PFSK-1 (cell line): ENCODE data around the gene ULBP3.

Source experiments
- POLR2AphosphoS5 ChIP-seq: IDR thresholded peaks from 2 replicates; pipeline ENCODE4 v1.6.1; 2012; ENCODE audit warnings: low read depth, mild to moderate bottlenecking, control low read depth, low read length, moderate library complexity
- TAF1 ChIP-seq: IDR thresholded peaks from 2 replicates; pipeline ENCODE4 v1.6.1; 2012; ENCODE audit warnings: low read length, control low read depth, borderline replicate concordance; ENCODE audit not compliant: insufficient read depth

DNA sequence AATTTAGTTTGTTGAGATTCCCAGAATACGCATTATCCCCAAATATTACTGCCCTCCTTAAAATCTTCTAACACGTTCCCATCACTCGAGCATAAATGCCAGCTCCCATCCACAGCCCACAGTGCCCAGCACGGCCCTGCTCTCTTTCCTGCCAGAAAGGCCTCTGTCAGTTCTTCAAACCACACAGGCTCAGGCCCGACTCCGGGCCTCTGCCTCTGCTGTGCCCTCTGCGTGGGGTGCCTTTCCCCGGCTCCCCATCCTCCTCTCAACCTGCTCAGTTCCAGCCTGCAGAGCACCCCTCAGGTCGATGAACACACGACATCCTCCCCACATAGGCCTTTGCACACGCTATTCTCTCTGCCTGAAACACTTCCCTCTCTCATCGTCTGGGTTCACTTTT, 12.8 kb downstream of the ULBP3 start:
- no peak for TF ChIP-seq TAF1
- TF ChIP-seq POLR2AphosphoS5: no peak
